ENCODE data around the gene ABCC9.
"Not testable (repeated sequence)": the region's sequence is repeated elsewhere in the genome, so short reads cannot be mapped to it uniquely, and the experiment has no call there.

ABCC9 gene

GRCh38 chr12:21813125-21813524, 128.1 kb downstream of the ABCC9 start:
- DNase-seq (ENCODE audit: low spot score): no peak
- TF ChIP-seq CTCF (conservative IDR thresholded peaks at IDR 0.05; ENCODE audit: low read depth): no peak
- CTCF ChIA-PET: no interaction called here
- no peak overlapping the region for H3K27ac ChIP-seq
- POLR2A ChIA-PET (ENCODE audit: low non-redundant PET): no interaction called here

DNA sequence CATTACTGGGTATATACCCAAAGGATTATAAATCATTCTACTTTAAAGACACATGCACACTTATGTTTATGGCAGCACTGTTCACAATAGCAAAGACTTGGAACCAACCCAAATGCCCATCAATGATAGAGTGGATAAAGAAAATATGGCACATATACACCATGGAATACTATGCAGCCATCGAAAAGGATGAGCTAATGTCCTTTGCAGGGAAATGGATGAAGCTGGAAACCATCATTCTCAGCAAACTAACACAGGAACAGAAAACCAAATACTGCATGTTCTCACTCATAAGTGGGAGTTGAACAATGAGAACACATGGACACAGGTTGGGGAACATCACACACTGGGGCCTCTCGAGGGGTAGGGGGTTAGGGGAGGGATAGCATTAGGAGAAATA, 128.9 kb downstream of the ABCC9 start:
- CTCF ChIA-PET; H3K27ac ChIP-seq; DNase-seq (ENCODE audit: low spot score); POLR2A ChIA-PET (ENCODE audit: low non-redundant PET): not testable (repeated sequence)

DNA sequence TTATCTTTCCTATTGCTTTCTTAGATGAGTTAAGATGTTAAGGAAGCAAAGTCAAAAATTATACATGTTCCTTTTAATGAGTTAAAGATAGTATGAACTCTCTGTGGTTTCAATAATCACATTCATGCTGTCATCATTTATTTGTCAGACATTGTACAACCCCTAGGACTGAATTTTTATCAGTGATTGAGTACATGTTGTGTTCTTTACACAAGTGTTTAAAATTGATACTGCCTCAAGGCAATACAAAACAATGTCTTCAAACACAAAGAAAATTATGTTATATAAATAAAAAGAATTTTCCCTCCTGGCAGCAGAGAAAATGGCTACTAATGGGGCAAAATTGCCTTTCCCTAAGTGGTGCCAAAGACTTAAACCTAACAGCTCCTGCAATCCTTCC, 132.1 kb downstream of the ABCC9 start:
- POLR2A ChIA-PET (ENCODE audit: low non-redundant PET): no interaction called here
- no peak for DNase-seq (ENCODE audit: low spot score)
- no peak for TF ChIP-seq CTCF (conservative IDR thresholded peaks at IDR 0.05; ENCODE audit: low read depth)
- CTCF ChIA-PET: no interaction called here
- H3K27ac ChIP-seq: no peak overlapping the region

DNA sequence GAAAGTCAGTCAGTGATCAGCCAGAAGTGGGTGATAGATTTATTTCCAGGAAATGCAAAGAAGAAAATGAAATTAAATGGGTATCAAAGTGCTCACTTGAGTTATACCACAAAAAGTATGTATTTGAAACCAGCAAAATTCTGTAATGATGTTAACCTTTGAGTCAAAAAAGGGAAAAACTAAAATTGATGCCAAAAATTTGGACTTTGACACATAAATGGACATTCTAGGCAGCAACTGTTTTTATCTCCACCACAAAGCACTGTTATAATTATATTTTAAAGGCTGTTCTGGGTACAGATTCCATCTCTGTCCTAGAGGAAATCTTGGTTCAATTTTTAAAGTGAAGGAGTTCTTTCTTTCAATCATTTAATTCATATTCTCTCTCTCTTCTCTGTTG, 135.0 kb downstream of the ABCC9 start:
- no peak overlapping the region for H3K27ac ChIP-seq
- ChIA-PET CTCF (no interaction called here), POLR2A (ENCODE audit: low non-redundant PET) (no interaction called here)
- DNase-seq (ENCODE audit: low spot score): no peak
- TF ChIP-seq CTCF (conservative IDR thresholded peaks at IDR 0.05; ENCODE audit: low read depth): no peak

- no peak for DNase-seq (ENCODE audit: low spot score)
- CTCF ChIA-PET: no interaction called here
- TF ChIP-seq CTCF (conservative IDR thresholded peaks at IDR 0.05; ENCODE audit: low read depth): no peak
- POLR2A ChIA-PET (ENCODE audit: low non-redundant PET): no interaction called here
- H3K27ac ChIP-seq: no peak overlapping the region
Observed at GRCh38 chr12:21801522-21802288, 139.5 kb downstream of the ABCC9 start.

DNA sequence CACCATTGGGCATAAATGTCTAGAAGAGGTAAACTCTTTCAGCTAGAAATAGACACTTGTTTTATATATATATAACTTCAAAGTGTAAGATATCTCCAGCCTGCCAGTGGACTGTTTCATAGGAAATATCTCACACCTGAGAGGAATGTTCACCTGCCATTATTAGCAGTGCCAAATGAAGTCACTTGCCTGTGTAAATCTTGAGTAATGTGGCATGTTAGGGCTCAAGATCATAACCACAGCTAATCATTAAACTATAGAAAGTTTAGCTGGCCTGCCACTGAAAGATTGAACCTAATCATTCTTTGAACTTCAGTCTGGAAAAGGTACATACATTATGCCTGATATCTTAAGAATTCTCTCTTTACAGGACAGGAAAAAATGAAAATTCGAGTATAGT, 141.2 kb downstream of the ABCC9 start:
- no peak for DNase-seq (ENCODE audit: low spot score)
- POLR2A ChIA-PET (ENCODE audit: low non-redundant PET): no interaction called here
- CTCF ChIA-PET: no interaction called here
- no peak for TF ChIP-seq CTCF (conservative IDR thresholded peaks at IDR 0.05; ENCODE audit: low read depth)
- no peak overlapping the region for H3K27ac ChIP-seq

GRCh38 chr12:21797539-21797938, 143.7 kb downstream of the ABCC9 start:
- no peak for DNase-seq (ENCODE audit: low spot score)
- no peak for TF ChIP-seq CTCF (conservative IDR thresholded peaks at IDR 0.05; ENCODE audit: low read depth)
- POLR2A ChIA-PET (ENCODE audit: low non-redundant PET): no interaction called here
- no peak overlapping the region for H3K27ac ChIP-seq
- CTCF ChIA-PET: no interaction called here

All from RWPE1 (cell line).